GM21447 (cell line): ENCODE data around the gene RRN3.
"Not testable (repeated sequence)": the region's sequence is repeated elsewhere in the genome, so short reads cannot be mapped to it uniquely, and the experiment has no call there.

Source experiments
- ATAC-seq: cut with Tn5 transposase; IDR thresholded peaks from one replicate; pipeline ENCODE4 v1.9.1; 2021; ENCODE audit not compliant: unreplicated experiment

Gene RRN3, protein sequence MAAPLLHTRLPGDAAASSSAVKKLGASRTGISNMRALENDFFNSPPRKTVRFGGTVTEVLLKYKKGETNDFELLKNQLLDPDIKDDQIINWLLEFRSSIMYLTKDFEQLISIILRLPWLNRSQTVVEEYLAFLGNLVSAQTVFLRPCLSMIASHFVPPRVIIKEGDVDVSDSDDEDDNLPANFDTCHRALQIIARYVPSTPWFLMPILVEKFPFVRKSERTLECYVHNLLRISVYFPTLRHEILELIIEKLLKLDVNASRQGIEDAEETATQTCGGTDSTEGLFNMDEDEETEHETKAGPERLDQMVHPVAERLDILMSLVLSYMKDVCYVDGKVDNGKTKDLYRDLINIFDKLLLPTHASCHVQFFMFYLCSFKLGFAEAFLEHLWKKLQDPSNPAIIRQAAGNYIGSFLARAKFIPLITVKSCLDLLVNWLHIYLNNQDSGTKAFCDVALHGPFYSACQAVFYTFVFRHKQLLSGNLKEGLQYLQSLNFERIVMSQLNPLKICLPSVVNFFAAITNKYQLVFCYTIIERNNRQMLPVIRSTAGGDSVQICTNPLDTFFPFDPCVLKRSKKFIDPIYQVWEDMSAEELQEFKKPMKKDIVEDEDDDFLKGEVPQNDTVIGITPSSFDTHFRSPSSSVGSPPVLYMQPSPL

DNA sequence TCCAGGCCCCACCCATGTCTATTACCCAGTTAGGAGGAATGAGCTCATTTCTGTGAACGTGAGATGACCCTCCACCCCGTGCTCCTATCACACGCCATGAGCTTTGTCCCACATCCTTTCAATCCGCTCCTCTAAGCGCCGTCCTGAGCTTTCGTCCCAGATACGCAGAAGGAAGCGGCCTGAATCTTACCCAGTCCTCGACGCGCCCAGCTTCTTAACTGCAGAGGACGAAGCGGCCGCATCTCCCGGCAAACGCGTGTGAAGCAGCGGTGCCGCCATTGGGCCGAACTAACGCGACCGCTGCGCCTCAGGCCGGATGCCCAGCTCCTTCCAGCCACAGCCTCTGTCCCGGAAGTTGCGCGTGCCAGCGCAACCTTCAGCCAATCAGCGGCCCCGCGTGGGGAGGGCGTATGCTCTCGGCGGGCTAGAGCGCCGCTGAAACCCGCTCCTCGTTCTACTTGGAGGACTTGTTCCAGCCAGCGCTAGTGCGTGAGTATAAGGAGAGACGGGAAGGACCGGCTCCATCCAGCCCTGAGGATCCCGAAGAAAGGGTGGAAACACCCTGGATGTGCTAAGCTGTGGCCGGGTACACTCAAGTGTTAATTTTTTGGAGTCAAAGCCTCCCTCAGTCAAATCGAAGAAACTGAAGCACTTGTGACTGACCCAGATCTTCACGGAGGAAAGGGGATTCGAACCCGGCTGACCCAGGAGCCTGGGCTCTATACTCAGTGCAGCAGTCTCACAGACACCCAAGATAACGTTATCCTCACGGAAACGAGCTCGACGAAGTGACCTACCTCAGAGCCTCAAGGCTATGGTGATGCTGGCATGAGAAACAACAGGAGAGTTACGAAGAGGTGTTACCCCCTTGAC lies at the start of gene RRN3:
TSS of gene RRN3 (minus strand) at position 318 of the 873 bp plus-strand sequence. CDS start at position 279, 39 bp downstream.
- peak; percentile 98 for ATAC-seq

DNA sequence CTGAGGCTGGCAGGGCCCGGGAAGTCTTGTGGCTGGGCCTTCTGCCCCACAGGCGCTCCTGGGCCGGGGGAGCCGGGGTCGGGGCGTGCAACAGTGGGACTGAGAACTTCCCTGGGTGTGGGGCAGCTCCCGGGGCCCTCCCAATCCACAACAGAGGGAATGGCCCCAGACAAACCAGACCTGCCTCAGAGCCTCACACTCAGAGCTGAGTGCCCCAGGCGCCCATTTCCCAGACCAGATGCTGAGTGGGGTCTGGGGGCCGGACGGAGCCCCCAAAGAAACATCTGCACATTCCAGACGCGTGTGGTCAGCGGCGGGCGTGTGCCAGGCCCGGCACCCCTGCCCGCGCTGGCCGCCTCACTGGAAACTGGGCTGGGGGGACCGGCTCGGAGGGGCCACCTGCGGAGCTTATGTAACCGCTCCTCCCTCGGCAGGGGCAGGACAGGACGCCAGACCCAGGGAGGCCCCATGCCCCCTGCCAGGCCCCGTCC lies 49.6 kb upstream of the RRN3 start:
- ATAC-seq = not testable (repeated sequence)

DNA sequence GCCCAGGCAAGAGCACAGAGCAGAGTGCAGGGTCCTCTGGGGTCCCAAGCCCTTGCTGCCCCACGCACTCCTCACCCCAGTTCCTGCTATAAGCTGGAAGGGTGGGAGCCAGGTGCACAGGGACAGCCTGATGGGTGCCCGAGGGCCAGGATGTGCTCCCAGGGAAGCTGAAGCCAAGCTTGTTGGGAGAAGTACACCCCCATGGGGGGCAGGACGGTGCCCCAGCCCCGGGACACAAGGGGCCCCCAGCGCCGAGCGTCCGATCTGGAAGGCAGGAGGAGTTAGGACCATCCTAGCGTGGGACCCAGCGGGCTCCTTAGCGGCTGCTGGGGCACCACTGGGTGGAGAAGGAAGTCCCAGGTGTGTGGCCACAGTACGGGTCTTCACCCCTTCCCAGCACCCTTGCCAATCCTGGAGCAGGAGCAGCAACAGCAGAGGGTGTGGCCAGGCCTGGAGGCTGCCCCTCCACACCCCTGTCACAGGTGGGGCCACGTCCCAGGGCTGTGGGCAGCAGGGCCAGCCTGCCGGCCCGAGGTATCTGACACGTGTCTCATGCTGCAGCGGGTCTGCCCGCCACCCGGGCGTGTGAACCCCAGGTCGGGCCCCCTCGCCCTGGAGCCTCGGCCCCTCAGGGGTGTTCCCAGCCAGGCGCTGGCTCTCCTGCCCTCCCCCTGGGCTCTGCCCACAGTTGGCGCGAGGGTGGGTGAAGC lies 49.0 kb upstream of the RRN3 start:
- ATAC-seq = not testable (repeated sequence)

DNA sequence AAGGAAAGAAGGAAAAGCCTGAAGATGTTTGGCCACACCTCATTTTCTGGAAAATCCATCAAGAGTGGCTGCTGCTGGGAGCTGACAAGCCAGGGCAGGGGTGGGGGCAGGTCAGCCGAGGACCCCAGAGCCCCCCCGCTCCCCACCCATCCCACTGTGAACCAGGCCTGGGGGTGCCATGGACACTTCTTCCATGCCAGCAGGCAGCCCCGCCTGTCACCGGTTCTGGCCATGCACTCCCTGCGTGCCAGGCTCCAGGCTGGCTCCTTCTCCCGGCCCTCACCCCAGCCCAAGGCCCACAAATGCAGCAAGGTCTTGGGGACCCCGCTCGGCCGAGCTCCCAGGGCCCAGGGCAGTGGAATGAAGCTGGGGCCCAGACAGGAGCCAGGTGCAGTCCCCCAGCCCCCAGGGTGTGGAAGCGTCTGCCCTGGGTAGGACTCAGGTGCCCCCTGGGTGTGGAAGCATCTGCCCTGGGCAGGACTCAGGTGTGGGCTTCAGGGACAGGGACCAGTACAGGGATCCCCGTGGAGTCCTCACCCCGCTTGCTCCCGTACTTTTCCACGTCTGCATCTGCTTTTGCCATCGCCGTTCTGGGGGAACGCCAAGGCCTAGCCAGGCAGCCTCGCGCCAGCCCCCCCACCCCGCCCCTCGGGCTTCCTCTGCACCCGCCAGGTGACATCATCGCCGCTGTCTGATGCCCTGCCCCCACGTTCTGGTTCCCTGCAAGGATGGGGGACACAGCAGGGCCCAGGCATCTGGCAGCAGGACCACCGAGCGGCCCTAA lies 48.2 kb upstream of the RRN3 start:
- ATAC-seq = not testable (repeated sequence)

DNA sequence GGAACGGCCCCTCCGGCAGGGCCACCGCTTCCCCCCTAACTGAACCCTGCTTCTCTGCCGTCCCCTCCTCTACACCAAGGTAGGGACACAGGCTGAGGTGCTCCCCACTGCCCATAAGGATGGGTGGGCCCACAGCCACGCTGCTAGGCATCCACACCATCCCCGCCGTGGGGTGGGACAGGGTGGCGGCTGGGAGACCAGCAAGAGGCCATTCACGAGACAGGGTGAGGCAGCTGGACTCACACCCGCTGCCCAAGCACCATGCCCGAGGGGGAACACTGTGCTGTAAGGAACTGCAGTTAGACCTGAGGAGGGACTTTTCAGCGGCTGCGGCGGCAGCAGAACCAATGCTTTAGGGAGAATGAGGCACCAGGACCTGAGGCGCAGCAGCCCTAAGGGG lies 47.5 kb upstream of the RRN3 start:
- no peak for ATAC-seq

DNA sequence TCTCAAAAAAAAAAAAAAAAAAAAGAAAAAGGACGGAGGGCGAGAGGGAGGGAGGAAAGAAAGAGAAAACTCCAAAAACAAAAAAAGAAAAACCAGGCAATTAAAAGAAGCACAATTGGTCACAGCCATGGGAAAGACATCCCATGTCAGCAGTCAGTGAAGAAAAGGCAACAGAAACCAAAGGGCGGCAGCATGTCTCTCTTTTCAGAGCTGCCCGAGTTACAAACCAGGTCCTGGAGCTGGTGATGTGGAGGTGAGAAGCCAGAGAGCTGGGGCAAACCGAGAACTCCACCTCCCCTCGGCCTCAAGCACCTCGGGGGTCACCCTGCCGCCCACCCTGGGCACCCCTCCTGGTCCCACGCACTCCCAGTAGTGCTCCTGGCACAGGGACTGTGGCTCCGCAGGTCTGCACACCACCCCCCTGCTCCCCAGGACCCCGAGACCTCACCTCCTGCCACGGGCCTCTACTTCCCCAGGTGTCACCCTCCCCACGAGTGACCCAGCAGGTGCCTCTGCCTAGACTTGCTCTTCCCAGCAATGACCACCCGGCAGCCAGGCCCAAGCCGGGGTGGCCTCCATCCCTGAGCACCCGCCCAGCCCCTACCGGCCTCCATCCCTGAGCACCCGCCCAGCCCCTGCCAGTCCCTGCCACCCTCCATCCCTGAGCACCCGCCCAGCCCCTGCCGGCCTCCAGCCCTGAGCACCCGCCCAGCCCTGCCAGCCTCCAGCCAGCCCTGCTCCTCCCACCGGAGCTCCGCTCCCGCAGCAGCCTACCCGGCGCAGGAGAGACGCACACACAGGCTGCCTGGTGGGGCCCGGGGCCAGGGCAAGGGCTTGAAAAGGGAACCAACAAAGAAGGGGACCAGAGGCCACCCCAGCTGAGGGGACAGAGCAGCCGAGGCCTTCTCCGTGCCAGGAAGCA lies 46.6 kb upstream of the RRN3 start:
- ATAC-seq = not testable (repeated sequence)

DNA sequence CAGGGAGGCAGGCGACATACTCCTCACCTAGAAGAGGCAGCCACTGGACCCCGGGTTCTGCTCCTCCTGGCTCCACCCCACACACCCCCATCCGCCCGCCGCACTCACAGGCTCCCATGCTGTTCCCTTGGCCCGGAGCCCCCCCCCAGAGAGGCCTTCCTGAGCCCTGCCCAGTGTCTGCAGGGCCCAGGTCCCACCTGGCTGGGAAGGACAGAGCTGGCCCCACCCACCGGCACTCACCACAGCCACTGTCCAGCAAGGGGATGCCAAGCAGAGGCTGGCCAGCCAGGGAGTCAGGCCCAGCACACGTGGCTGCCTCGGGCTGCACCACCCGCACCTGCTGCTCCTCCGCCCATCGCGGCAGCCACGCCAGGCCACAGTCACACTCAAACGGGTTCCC lies 43.4 kb upstream of the RRN3 start:
- ATAC-seq = not testable (repeated sequence)

DNA sequence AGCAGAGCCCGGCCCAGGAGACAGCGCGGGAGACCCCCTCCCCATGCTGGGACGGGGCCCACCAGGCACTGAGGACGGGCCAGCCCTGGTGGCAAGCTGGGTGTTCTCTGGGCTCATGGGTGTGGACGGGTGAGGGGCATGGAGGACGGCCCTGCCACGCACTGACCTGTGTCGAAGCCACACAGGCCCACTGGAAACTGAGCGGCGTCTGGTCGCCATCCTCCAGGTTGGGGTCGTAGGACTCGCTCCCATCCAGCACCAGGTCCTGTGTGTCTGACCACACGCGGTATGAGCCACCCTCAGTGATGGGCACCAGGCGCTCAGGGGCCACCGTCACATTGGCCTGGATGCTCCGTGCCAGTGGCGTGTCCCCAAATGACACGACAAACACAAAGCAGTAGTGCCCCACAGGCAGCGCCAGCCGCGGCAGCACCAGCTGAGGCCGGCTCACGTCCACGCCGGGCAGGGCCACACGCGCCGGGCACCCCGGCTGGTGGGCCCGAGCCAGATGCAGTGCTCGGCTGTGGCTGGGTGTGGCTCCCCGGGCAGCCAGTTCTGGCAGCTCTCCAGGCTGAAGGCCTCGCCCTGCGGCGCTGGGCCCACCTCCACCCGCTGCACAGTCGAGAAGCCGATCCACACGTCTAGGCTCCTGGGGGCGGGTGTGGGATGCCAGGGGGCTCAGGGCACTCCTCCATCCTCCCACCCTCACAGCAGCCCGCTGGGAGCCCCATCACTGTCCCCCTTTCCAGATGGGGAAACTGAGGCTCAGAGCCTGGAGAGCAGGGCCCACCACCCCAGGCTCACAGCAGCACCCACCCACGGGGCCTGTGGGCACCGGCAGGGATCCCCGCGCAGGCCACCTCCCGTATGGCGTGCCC lies 41.6 kb upstream of the RRN3 start:
- not testable (repeated sequence) for ATAC-seq

DNA sequence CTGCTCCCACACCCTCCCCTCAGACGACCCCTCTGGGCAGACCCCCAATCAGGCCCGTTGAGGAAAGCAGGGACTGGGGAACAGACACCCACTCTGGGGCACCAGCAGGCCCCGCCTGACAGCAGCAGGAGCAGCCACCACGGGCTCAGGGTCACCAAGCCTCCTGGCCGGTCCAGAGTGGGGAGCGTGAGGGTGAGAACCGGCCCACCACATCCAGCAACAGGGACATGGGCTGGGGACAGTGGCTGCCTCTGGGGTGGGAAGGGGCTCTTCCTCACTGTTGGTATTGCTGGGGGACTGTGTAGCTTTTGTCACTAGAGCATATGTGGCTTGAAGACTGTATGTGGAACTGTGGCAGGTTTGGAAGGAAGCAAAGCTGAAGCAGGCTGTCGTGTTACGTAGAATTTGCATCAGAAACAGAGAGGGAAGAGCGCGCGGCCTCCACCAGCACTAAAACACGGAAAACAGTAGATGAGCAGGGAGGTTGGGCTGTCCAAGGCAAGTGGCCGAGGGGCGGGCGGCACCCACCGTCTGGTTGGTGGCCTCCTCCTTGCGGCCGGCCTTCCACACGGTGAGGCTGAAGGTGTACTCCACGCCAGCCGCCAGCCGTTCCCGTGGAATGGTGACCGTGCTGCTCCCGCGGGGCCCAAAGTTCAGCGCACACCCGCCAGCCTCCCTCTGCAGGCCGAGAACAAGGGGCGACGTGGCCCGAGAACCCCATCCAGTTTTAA lies 40.8 kb upstream of the RRN3 start:
- ATAC-seq = not testable (repeated sequence)

DNA sequence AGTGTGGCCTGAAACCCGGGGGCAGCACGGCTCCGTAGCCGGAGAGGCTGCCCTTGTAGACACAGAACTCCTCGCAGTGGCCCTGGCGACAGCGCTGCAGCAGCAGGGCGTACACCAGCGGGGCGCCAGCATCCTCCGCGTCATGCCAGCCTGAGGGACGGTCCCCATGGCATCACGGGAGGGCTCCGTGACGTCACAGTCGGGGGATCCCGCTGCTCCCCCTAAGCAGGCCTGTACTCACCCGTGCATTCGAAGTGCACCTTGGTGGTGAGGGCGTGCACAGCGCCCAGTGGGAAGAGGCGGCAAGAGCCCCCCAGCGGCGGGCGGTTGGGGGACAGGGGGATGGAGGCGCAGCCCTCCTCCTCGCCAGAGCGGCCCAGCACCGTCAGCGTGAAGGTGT lies 39.5 kb upstream of the RRN3 start:
- ATAC-seq = not testable (repeated sequence)

DNA sequence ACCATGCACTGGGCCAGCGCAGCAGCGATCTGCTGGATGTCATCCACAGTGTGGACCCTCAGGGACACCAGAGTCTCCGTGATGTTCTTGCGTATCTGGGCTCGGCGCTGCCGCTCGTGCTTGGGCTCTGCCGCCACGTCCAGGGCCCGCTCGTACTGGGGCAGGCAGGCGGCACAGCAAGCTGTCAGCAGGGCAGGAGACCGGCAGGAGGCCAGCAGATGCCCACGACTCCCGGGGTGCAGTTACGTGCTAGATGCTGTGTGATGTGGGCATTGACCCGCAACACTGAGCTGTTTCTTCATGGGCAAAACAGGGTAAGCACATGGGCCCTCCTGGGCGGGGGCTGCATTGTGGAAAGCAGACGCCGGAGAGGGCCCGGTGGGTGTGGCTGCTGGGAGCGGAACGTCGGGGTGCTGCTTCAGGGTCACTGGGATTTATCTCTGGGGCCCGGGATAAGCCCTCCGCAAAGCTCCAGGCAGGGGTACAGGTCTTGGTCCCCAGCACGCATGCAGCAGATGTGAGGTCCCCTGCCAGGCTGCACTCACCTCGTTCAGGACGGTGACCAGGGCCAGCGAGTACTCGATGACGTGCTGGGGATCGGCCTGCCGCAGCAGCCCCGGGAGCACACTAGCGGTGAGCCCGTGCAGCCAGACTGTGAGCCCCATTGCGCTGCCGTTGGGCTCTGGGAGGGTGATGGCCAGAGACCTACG lies 38.8 kb upstream of the RRN3 start:
- ATAC-seq = not testable (repeated sequence)

DNA sequence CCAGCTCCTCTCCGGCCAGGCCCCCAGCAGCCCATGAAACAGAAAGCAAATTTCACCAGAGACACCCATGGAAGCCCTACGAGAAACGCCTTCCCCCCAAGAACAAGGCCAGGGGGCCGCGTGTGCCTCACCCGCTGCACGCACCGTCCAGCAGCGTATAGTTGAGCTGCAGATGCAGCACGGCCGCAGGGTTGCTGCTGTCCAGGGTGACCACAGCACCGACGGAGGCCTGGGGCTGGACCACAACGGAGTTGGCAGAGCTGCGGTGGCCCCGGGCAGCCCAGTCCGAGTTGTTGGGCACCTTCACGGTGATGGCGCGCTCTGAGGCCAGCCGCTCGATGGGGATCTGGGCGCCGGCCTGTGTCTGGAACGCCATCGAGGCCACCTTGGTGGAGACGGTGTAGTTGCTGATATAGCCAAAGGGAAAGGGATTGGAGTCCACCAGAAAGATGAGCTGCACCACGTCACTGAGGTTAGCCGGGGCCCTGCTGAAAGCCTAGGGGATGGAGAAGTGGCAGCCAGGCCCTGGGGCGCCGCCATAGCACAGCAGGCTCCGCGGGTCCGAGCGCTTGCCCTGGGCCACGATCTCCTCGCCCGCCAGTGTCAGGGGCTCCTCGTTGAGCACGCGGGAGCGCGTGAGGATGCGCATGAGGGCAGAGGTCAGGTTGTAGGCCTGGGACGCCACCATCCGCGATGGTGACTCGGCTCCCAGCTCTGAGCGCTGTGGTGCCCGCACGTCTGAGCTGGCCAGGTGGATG lies 37.0 kb upstream of the RRN3 start:
- not testable (repeated sequence) for ATAC-seq

DNA sequence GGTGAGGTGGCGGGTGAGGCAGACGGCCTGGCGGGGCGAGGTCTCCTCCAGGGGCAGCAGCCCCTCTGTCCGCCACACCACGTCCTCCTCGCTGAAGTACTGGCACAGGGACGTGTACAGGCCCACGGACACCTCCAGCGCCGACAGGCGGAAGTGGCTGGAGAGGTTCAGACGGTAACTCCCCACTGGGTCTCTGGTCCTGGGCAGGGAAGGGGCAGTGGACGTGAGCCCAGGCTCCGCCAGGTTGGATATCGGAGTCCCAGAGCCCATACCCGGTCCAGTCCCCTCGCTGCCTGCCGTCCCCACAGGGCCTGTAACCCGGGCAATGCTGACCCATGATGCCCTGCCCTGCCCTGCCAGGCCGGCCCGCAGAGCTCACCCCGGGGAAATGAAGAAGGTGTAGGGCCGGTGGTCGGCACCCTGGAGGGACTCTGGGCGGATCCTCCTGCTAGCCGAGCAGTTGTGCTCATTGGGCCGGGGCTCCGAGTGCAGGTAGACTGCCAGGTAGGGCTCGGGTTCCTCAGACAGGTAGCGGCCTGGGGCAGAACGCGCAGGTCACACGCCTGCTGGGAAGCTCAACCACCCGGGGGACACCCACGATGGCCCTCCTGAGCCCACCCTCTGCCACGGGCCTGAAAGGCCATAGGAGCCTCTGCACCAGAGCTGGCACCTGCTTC lies 36.3 kb upstream of the RRN3 start:
- ATAC-seq = not testable (repeated sequence)

DNA sequence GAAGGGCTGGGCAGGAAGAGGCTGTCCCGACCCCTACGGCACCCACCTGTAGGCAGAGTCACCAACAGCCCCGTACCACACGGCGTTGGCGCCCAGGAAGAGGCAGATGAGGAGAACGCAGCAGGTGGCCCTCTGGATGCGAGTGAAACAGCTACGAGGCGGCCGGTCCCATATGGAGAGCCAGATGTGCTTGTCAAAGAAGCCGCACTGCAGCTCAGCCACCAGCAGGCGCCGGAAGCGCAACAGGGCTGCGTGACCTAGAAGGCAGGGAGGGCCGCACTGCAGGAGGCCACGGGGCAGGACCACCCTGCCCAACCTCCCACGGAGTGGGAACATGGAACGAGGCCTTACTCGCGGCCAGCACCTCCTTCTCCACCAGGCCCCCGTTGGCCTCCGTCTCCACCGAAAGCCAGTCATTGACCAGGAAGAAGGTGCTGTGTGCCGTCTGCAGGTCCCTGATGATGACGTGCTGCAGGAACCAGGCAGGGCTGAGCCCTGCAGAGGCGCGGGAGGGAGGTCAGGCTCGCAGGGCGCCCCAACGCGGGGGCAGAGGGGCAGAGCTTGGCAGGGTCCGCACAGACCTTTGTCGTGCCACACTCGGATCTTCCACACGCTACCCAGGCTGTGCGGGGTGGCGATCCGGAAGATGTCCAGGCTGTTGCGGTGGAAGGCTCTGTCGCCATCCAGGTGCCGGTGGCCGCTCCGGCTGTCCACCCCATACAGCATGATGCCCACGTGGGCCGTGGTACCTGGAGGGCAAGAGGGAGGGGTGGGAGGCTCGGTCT lies 33.8 kb upstream of the RRN3 start:
- ATAC-seq = not testable (repeated sequence)
